ENCODE results near the gene CSMD2.

CSMD2 gene

DNA sequence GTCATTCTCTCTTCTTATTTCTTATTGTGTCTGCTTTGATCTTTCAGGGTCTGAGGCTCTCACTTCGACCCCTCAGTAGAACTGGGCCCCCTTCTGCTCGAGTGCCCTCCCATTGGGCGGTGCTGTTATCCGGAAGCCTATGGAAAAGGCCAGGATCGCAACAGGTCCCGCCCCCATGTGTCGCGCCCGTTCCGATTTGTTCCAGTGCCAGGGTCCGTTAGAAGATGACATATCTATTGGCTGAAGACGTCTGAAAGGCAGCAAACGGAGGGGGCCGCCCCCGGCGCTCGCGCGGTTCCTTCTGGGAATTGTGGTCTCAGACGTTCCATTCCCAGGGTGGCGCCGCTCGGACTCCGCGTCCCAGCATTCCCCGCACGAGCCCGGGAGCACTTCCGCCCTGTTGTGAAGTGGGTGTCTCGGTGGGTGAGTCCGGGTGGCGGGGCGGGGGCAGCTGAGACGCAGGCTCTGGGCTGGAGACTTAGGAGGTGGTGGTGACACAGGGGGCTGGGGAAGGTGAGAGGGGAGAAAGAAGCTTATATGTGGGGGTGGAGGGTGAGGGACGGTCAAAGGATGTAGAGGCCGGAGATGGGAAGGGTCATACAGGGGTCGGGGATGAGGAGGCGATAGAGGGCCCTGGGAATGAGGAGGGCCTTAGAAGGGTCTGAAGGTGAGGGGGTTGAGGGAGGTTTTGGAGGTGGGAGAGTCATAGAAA lies 692.6 kb downstream of the CSMD2 start, which contains the start of gene ZSCAN20:
Gene ZSCAN20 (plus strand): TSS at position 377 of the 712 bp plus-strand sequence. CDS start 6,644 bp downstream, outside the sequence.
- in situ Hi-C loops (cut with MboI; ENCODE audit: low sequenced_read_pairs), result loop anchor here (25.0 kb wide), 1 partner anchor 335 kb away; no protein-coding TSS in a partner anchor

DNA sequence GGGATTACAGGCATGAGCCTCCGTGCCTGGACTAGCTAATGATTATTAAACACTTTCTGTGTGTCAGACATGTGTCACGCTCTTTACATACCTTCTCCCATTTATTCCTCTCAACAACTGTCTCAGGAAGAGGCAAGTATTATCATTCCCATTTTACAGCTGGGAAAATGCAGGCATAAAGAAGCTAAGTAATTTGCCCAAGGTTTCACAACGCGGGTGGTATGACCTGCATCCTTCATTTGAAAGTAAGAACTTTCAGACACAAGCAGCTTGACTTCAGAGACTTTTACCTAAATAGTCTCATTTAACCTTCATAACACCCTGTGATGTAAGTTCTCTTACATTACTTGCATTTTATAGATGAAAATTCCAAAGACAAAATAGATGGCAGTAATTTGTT lies 693.6 kb downstream of the CSMD2 start:
- in situ Hi-C loops (cut with MboI; ENCODE audit: low sequenced_read_pairs), result loop anchor here (25.0 kb wide), 1 partner anchor 334 kb away; no protein-coding TSS in a partner anchor

DNA sequence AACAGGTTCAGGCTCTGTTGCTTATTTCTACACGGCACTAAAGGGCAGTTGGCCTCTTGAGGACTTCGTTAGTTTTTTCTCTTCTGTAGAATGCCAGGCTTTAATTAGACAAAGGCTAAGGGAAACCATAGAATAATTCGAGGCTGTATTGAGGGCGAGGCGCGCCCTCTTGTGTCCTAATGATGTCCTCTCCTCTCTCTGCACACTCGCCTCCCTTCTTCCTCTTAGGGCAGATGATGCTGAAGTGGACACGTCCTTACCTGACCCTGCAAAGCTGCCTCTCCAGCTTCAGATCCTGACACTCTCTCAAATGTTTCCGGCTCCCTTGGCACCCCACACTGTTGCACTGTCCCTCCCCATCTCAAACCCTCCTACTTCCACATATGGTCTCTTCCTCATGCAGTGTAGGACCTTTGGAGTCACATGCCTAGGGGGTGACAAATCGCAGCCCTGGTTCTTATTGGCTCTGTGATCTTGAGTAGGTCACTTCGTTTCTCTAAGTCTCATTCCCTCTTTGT lies 694.5 kb downstream of the CSMD2 start:
- in situ Hi-C loops (cut with MboI; ENCODE audit: low sequenced_read_pairs), result loop anchor here (25.0 kb wide), 1 partner anchor 333 kb away; no protein-coding TSS in a partner anchor

DNA sequence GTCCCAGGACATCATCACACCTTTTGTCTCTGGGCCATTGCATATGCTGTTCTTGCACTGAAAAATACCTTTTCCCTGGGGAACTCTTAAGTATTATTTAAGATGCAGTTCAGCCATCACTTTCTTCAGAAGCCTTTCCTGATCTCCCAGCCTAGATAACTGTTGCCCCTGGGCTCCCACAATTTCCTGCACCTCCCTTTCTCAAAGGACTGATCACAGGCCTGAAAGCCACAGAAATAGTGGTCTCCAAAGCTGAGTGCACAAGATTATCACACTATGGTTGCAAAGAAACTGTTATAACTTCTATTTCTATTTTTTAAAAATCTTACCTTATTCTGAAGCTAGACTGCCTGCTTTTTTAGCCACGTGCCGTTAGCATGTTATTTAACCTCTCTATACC lies 695.3 kb downstream of the CSMD2 start:
- in situ Hi-C loops (cut with MboI; ENCODE audit: low sequenced_read_pairs), result loop anchor here (25.0 kb wide), 1 partner anchor 332 kb away; no protein-coding TSS in a partner anchor

DNA sequence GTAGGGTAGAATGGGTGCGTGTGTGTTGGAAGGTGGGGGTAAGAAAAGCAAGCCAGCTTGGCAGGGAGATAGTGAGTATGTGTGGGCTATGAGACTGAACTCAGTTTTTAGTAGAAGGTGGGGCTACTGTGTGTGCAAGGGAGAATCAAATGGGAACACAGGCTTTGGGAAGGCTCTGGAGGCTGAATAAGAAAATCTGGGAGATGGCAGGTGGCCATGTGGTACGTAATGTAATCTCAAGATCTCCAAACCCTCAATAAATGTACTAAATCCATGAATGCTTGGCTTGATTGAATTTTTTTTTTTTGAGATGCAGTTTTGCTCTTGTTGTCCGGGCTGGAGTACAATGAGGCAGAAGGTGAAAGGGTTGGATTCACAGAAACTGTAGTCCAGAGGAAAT lies 696.1 kb downstream of the CSMD2 start:
- in situ Hi-C loops (cut with MboI; ENCODE audit: low sequenced_read_pairs), result loop anchor here (25.0 kb wide), 1 partner anchor 332 kb away; no protein-coding TSS in a partner anchor

DNA sequence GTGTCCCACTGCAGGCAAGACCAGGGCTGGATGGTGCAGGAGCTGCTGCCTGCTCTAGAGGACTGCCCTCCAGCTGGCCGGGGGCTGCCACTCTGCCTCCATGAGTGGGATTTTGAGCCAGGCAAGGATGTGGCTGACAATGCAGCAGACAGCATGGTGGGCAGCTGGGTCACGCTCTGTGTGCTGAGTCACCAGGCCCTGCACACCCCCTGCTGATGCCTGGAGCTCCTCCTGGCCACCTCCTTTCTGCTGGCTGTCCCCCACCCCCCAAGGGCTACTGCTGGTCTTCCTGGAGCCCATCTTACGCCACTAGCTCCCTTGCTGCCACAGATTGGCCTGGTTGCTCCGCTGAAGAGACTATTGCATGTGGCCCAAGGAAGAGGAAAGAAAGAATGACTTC lies 696.5 kb downstream of the CSMD2 start:
- in situ Hi-C loops (cut with MboI; ENCODE audit: low sequenced_read_pairs), result loop anchor here (25.0 kb wide), 1 partner anchor 331 kb away; no protein-coding TSS in a partner anchor

DNA sequence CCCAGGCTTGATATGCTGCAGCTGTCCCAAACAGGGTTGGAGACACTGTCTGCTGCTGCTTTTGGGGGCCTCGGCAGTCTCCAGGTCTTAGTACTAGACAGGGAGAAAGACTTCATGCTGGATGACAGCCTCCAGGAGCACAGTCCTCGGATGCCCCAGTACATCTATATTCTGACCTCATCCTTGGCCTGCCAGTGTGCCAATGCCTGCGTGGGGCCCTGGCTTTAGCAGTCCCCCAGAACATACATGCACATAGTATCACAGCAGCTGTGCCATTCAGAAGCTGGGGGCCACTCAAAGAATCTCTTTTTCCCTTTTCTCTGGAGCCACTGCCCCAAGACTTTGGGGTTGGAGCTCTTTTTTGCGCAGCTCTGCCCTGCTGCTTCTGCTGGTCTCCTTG lies 697.0 kb downstream of the CSMD2 start:
- in situ Hi-C loops (cut with MboI; ENCODE audit: low sequenced_read_pairs), result loop anchor here (25.0 kb wide), 1 partner anchor 331 kb away; no protein-coding TSS in a partner anchor

DNA sequence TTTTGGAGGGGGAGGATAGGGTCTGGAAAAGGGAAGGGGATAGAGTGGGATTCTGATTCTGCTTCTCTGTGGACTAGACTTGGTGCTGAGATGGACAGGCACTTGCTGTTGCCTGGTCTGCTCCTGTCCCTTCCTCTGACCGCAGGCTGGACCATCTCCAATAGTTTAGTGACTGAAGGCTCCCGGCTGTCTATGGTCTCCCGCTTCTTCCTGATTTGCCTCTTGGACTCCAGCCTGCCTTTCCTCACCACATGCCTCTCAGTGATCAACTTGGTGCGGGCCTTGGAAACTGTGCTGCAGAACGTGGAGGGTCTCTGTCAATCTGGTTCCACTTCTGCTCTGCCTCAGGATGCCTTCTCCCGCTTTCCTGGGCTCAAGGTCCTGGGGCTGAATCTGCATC lies 698.9 kb downstream of the CSMD2 start:
- in situ Hi-C loops (cut with MboI; ENCODE audit: low sequenced_read_pairs), result loop anchor here (25.0 kb wide), 1 partner anchor 329 kb away; no protein-coding TSS in a partner anchor

DNA sequence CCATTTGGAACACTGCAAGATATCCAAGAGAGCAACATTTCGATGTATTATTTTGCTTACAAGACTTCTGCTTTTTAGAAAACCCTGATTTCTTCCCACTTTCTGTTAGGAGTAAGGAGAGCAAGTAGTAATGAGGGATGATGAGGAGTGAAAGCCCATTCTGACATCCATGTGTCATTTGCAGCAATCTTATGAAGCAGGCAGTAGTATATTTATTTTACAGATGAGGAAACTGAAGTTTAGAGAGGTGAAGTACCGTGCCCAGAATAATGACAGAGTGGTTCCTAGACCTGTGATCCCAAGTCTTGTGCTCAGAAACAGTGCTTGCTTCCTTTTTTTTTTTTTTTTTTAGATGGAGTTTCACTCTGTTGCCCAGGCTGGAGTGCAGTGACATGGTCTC lies 699.7 kb downstream of the CSMD2 start:
- in situ Hi-C loops (cut with MboI; ENCODE audit: low sequenced_read_pairs), result loop anchor here (25.0 kb wide), 1 partner anchor 328 kb away; no protein-coding TSS in a partner anchor

DNA sequence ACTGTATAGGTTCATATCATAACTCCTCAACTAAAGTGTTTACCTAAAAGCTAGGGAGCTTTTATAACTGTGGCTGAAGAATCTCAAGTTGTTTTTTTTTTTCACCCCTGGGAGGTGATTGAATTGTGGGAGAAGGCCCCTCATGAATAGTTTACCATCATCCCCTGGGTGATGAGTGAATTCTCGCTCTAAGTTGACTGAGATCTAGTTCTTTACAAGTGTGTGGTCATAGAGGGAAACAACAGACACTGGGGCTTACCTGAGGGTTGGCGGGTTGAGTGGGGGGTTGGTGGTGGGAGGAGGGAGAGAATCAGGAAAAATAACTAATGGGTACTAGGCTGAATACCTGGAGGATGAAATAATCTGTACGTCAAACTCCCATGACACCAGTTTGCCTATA lies 700.5 kb downstream of the CSMD2 start:
- in situ Hi-C loops (cut with MboI; ENCODE audit: low sequenced_read_pairs), result loop anchor here (25.0 kb wide), 1 partner anchor 327 kb away; no protein-coding TSS in a partner anchor

Data from HL-60/S4 treated with phorbol 12-myristate 13-acetate at 8.2 ng/mL for 4 days and 3 days (cell line).